Skeletal muscle cell (primary cell): ENCODE data around the gene CNDP1.

Experiments used
- DNase-seq: peaks from one replicate; pipeline ENCODE4 v3.0.0-alpha.2; 2010; ENCODE audit warnings: low read depth
- H3K4me3 ChIP-seq: 2 replicates; pipeline ENCODE4 v1.5.1; 2011; ENCODE audit warnings: low read depth, mild to moderate bottlenecking, control low read depth, low read length, moderate library complexity

The CNDP1 gene

GRCh38 chr18:74569401-74569800 is 35.1 kb downstream of the CNDP1 start:
- H3K4me3 ChIP-seq = no peak overlapping the region
- no peak for DNase-seq

GRCh38 chr18:74570266-74570665 is 36.0 kb downstream of the CNDP1 start:
- H3K4me3 ChIP-seq = no peak overlapping the region

DNA sequence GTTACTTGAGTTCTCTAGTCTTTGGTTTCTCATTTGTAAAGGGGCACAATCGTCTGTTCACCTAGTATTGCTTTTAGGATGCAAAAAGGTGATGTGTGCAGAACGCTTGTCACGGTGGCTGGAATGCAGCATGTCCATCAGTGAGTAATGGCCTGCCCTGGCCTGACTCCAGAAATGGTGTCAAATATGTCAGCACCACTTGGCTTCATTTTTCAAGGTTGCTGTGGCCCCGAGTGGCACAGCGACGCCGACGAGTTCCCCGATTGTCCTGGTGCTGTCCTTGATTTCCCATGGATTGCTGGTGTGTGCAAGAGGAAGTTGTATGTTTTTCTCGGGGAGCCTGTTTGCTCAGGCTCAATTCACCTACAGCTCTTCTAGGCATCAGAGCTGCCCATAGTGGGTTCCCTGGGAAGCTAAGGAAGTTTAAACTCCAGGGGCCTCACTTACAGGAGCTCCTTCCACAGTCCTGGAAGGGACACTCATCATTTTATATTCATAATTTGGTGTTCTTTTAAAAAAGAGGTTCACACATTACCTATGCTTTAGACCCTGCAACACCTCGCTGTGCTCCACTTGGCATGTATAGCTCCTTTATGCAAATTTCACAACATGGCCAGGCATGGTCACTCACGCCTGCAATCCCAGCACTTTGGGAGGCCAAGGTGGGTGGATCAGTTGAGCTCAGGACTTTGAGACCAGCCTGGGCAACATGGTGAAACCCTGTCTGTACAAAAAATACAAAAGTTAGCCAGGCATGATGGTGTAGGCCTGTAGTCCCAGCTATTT is 37.8 kb downstream of the CNDP1 start:
- no peak overlapping the region for H3K4me3 ChIP-seq
- no peak for DNase-seq

More at GRCh38 chr18:74570266-74570665, 36.0 kb downstream of the CNDP1 start:
- DNase-seq = no peak

GRCh38 chr18:74573053-74573452 is 38.8 kb downstream of the CNDP1 start:
- DNase-seq = no peak

GRCh38 chr18:74574916-74575315 is 40.6 kb downstream of the CNDP1 start:
- H3K4me3 ChIP-seq = no peak overlapping the region
- DNase-seq = no peak

More at GRCh38 chr18:74573053-74573452, 38.8 kb downstream of the CNDP1 start:
- no peak overlapping the region for H3K4me3 ChIP-seq

DNA sequence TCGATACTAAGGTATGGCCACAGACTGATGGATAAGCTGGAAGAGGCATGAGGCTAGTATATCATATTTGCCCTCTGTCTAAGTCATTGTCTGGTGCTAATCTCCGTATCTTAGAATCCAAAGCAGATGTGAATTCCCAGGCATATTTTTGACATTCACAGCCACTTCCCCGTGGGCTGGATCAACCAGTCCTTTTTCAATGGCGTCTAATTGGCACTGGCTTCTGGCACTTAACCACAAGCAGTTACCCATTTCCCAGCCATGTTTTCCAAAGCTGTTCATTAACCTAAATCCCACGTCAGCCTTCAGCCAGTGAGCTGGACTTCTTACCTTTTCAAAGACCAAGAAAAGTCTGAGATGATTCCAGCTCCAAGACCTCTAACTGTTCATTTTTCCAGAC is 42.7 kb downstream of the CNDP1 start:
- H3K4me3 ChIP-seq = no peak overlapping the region
- DNase-seq = no peak

DNA sequence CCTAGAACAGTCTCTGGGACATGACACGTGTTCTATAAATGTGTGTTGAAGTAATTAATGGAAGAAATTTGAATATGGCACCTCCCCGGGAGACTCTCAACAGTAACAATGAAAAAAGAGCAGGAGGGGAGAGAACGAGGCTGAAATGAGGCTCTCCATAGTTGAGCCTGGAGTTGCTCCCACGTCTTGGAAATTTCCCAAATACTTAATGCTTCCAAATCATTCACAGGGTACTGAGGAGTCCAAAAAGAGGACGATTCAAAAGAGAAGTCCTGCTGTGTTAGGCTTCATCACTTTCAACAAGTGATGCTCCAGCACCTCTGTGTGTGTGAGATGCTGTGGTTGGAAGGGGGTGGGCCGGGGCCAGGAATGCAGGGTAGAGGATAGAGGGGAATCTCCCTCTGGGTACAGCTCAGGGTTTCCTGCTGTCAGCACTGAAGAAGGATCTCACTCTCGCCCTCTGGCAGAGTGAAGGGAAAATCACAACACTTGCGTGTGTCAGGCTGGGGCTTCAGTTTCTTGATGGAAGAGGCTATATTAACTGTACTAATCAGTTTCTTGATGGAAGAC is 45.3 kb downstream of the CNDP1 start:
- H3K4me3 ChIP-seq = no peak overlapping the region
- no peak for DNase-seq

GRCh38 chr18:74582642-74583041 is 48.3 kb downstream of the CNDP1 start:
- DNase-seq = no peak
- no peak overlapping the region for H3K4me3 ChIP-seq

- no peak overlapping the region for H3K4me3 ChIP-seq
- no peak for DNase-seq
These were observed 53.1 kb downstream of the CNDP1 start for GRCh38 chr18:74587441-74587840.

DNA sequence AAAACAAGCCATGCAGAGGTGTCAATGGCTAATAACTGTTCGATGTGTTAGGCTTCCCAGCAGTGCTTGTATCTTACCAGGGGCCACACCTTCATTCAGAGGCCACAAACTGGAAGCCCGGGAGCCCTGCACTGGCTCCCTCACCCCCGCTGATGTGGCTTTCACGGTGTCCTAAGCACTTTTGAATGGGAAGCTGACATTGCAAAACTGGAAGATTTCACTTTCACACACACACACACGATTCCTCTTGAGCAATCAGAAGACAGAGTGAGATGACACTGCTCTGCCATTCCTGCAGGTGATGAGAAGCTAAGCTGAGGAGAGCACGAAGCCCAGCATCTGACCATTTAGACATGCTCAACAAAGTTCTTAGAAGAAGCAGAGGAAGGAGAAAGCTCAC is 54.7 kb downstream of the CNDP1 start:
- no peak for DNase-seq
- no peak overlapping the region for H3K4me3 ChIP-seq

- no peak overlapping the region for H3K4me3 ChIP-seq
- no peak for DNase-seq
These were observed 55.5 kb downstream of the CNDP1 start for GRCh38 chr18:74589811-74590210.

DNA sequence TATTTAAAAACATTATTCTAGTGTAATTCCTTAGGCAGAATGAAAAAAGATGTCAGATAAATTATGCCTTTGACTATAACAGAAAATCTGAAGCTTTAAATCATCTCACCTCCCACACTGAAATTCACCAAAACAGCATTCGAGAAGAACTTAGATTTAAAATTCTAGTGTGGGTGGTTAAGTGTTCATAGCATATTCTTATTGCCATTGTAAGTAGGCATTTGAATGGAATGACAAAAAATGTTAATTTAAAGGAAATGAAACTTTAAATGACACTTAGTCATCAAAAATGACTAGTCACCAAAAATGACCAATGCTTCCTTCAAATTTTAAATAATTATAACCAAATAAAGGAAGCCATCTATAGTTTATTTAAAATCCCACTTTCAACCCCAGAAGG is 56.4 kb downstream of the CNDP1 start:
- no peak overlapping the region for H3K4me3 ChIP-seq
- DNase-seq = no peak

GRCh38 chr18:74595431-74595830 is 61.1 kb downstream of the CNDP1 start:
- H3K4me3 ChIP-seq = no peak overlapping the region
- no peak for DNase-seq

GRCh38 chr18:74597034-74597661 is 62.8 kb downstream of the CNDP1 start:
- peak; percentile 31 for DNase-seq
- peak overlapping the region; percentile 94 for H3K4me3 ChIP-seq

GRCh38 chr18:74597662-74598349 is 63.5 kb downstream of the CNDP1 start, which contains the start of gene ZNF407:
ZNF407 (plus strand) TSS chr18:74597870; CDS start chr18:74631020, 33,150 bp downstream.
- H3K4me3 ChIP-seq = peak within 1 kb of the TSS; percentile 94
- peak; percentile 68 for DNase-seq

DNA sequence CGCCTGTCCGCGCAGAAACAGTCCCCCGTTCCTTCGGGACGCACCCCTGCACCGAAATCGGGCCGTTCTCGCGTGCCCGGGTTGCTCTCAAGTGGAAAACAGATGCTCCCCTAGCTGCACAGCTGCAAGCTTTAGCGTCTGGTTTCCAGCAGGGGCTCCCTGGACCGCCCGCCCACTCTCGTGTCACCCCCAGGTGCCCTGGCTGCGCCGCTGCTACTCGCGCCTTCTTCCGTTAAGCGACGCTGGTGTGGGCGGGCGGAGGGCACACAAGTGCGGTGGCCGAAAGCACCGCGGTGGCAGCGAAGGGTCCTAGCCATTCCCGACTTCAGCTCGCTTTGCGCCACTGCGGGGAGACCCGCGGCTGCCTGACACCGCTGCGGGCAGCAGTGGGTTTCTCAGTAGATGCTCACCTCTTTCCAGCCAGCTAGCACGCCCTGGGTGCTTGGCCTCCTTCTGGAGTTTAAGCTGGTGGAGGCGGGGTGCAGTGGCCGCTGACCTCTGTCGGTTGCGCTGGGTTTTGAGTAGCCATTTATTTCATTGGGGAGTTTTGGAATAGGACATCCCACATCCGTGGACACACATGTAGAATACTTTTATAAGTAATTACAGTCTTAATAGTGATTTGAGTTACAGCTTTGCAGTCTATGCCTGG is 64.2 kb downstream of the CNDP1 start:
- no peak for DNase-seq
- peak overlapping the region; percentile 94 for H3K4me3 ChIP-seq

DNA sequence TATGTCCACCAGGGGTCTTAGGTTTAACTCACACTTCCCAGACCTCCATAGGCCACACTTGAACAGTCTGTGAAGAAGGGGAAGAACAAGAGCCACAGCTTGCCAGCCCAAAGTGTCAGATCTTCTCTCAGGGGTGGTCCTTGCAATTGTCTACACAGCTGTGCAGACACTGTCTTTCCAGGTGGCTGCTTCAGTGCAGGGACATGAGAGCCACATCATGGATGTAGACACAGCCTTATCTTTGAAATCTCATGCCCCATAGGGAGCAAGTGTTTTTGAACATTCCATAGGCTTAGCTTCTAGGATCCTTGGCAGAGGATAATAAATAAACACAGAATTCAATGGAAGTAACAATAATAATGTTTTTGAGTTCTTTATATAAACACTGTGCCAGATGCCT is 70.1 kb downstream of the CNDP1 start:
- DNase-seq = no peak
- no peak overlapping the region for H3K4me3 ChIP-seq

- no peak overlapping the region for H3K4me3 ChIP-seq
- no peak for DNase-seq
These were observed 70.5 kb downstream of the CNDP1 start for GRCh38 chr18:74604774-74605173.

DNA sequence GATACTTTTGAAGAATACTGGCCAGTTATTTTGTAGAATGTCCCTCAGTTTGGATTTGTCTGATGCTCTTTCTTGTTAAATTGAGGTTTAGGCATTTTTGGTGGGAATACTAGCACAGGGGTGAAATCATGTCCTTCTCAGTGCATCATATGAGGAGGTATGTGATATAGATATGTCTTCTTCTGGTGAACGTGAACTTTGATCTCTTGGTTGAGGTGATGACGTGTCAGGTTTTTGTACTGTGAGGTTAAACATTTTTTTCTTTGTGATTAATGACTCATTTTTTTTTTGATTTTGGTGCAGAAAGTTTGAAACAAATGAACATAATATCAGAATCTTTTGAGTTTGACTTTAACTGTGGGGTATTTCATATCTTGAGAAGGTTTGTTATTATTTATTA is 74.4 kb downstream of the CNDP1 start:
- no peak for DNase-seq
- H3K4me3 ChIP-seq = no peak overlapping the region

GRCh38 chr18:74609535-74609934 is 75.2 kb downstream of the CNDP1 start:
- peak; percentile 41 for DNase-seq
- no peak overlapping the region for H3K4me3 ChIP-seq
